ENCODE data around the gene FAM3A.
A peak's percentile ranks its signal among the peaks of the same experiment; 100 is the strongest.

Gene FAM3A

GRCh38 chrX:154458954-154459778 is 56.9 kb downstream of the FAM3A start:
- peak; percentile 53 for DNase-seq

GRCh38 chrX:154458116-154458953 is 57.7 kb downstream of the FAM3A start, which contains the start of gene PLXNA3:
TSS of gene PLXNA3 (plus strand) at chrX:154458281. CDS start at chrX:154460184, 1,903 bp downstream.
- peak; percentile 52 for DNase-seq

GRCh38 chrX:154457491-154458115 is 58.4 kb downstream of the FAM3A start:
- DNase-seq: peak; percentile 72
